ENCODE data around the gene ZBTB7C. TPM values are rescaled to one million over a fixed set of nuclear protein-coding genes. Genes with fewer than 3 reads are reported as not detected.

Gene ZBTB7C
- total and polyA plus RNA-seq, 10 of the 15 experiments (the other 5 are each of a cell fraction or from before 2014, with no cell fraction given), result under 0.01 to 0.08 (median 0.01) TPM; not detected in 7

DNA sequence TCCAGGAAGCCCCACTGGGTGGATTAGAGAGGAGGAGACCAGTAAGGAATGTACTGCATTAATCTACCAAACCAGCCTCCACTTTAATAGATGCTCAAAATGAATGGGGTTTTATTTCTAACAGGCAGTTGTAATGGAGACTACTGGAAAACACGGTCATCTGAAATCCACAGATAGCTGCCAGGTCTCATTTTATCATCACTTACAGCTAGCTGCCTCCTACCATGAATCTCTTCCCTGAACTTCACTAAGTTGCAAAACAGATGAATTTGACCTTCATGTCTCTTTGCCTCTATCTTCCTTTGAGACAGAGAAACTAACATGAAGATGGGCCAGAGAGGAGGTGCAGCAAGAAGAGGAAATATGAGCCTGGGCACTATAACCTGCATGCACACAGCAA, 21.9 kb downstream of the ZBTB7C start:
- Histone ChIP-seq H3K79me2 (ENCODE audit: control insufficient read depth, insufficient read depth, low read length) (no peaks in the 10 kb centered on the region), H3K9ac (ENCODE audit: control insufficient read depth, insufficient read depth, low read length) (no peak overlapping the region), H3K4me2 (ENCODE audit: control insufficient read depth, insufficient read depth) (no peak overlapping the region), H3K9me3 (replicated peaks; ENCODE audit: control insufficient read depth, insufficient read depth, low read length) (no peaks in the 10 kb centered on the region), H2AFZ (ENCODE audit: control insufficient read depth, low read depth, low read length) (no peak overlapping the region), H3K4me1 (ENCODE audit: control insufficient read depth, insufficient read depth, low read length) (no peaks in the 10 kb centered on the region), H3K27me3 (replicated peaks in 1 of 2; ENCODE audit: control insufficient read depth in 2 of 2, insufficient read depth in 2 of 2, low read length in 1 of 2) (no peaks in the 10 kb centered on the region), H3K36me3 (ENCODE audit: control insufficient read depth in 2 of 2, insufficient read depth in 2 of 2, low read length in 1 of 2) (no peaks in the 10 kb centered on the region), H3K4me3 (no peak overlapping the region), H3K27ac (ENCODE audit: control insufficient read depth, insufficient read depth) (no peak overlapping the region), H4K20me1 (ENCODE audit: control insufficient read depth, insufficient read depth) (no peaks in the 10 kb centered on the region)
- in situ Hi-C loops (cut with MboI) (no loop called here), intact Hi-C loops (cut with micrococcal nuclease; ENCODE audit: unreplicated experiment) (no loop called here)
- POLR2A ChIA-PET, result no interaction called here
- FAIRE-seq (no peak), ATAC-seq (no peak), DNase-seq (ENCODE audit: low read depth, low spot score) (no peak)
- RAD21 ChIA-PET (ENCODE audit: unreplicated experiment), result no interaction called here
- WGBS (ENCODE audit: insufficient coverage, insufficient replicate concordance, low lambda C conversion rate, missing lambda C conversion rate), result 17% methylated on average over 1 of the region's 1 CpG
- SMC1A ChIA-PET (ENCODE audit: uncharacterized antibody, unreplicated experiment), result no interaction called here
- BruUV-seq (replicated peaks), result no TSS peak
- CTCF ChIA-PET, result interaction anchor here (1.2 kb wide), 1 partner anchor 57 kb away, joined by 3 read pairs; no protein-coding TSS in a partner anchor
- TF ChIP-seq MTA3 (IDR thresholded peaks at IDR 0.05; ENCODE audit: borderline replicate concordance, low read length) (no peak), YBX1 (IDR thresholded peaks at IDR 0.05) (no peak), SIN3A (IDR thresholded peaks at IDR 0.05; ENCODE audit: low read depth, low read length) (no peak), FOXM1 (IDR thresholded peaks at IDR 0.05; ENCODE audit: low read depth, low read length) (no peak), ZNF384 (IDR thresholded peaks at IDR 0.05; ENCODE audit: borderline replicate concordance, low read depth, low read length) (no peak), NR2F1 (conservative IDR thresholded peaks at IDR 0.05) (no peak), MYB (IDR thresholded peaks at IDR 0.05; ENCODE audit: borderline replicate concordance, low read depth, low read length) (no peak), E2F4 (IDR thresholded peaks at IDR 0.05; ENCODE audit: low read depth, low read length) (no peak), BCLAF1 (IDR thresholded peaks at IDR 0.05) (no peak), ZNF274 (IDR thresholded peaks at IDR 0.05; ENCODE audit: insufficient read depth, insufficient read length) (no peak), RELA (IDR thresholded peaks at IDR 0.05; ENCODE audit: borderline replicate concordance, partially characterized antibody) (no peak)
- TF ChIP-seq, protein P1, sequence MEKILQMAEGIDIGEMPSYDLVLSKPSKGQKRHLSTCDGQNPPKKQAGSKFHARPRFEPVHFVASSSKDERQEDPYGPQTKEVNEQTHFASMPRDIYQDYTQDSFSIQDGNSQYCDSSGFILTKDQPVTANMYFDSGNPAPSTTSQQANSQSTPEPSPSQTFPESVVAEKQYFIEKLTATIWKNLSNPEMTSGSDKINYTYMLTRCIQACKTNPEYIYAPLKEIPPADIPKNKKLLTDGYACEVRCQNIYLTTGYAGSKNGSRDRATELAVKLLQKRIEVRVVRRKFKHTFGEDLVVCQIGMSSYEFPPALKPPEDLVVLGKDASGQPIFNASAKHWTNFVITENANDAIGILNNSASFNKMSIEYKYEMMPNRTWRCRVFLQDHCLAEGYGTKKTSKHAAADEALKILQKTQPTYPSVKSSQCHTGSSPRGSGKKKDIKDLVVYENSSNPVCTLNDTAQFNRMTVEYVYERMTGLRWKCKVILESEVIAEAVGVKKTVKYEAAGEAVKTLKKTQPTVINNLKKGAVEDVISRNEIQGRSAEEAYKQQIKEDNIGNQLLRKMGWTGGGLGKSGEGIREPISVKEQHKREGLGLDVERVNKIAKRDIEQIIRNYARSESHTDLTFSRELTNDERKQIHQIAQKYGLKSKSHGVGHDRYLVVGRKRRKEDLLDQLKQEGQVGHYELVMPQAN (conservative IDR thresholded peaks at IDR 0.05), result no peak
- TF ChIP-seq, protein P2, sequence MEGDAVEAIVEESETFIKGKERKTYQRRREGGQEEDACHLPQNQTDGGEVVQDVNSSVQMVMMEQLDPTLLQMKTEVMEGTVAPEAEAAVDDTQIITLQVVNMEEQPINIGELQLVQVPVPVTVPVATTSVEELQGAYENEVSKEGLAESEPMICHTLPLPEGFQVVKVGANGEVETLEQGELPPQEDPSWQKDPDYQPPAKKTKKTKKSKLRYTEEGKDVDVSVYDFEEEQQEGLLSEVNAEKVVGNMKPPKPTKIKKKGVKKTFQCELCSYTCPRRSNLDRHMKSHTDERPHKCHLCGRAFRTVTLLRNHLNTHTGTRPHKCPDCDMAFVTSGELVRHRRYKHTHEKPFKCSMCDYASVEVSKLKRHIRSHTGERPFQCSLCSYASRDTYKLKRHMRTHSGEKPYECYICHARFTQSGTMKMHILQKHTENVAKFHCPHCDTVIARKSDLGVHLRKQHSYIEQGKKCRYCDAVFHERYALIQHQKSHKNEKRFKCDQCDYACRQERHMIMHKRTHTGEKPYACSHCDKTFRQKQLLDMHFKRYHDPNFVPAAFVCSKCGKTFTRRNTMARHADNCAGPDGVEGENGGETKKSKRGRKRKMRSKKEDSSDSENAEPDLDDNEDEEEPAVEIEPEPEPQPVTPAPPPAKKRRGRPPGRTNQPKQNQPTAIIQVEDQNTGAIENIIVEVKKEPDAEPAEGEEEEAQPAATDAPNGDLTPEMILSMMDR (IDR thresholded peaks at IDR 0.05 in 2 of 3, conservative IDR thresholded peaks at IDR 0.05 in 1 of 3; ENCODE audit: control insufficient read depth in 2 of 3, extremely low read depth in 1 of 3, insufficient read depth in 1 of 3, low read depth in 3 of 3, low read length in 3 of 3), result no peak

All from GM12878 (cell line).